Endothelial cell of umbilical vein (primary cell): Measurements from ENCODE around the gene KCNMB2.
A peak's percentile ranks its signal among the peaks of the same experiment; 100 is the strongest.

Experiments used
- FOS ChIP-seq: IDR thresholded peaks from 2 replicates; pipeline ENCODE4 v1.6.1; 2011; ENCODE audit warnings: mild to moderate bottlenecking, low read length, moderate library complexity, borderline replicate concordance; ENCODE audit not compliant: insufficient read depth
- JUN ChIP-seq: IDR thresholded peaks from 2 replicates; pipeline ENCODE4 v1.6.1; 2011; ENCODE audit warnings: borderline replicate concordance, low read depth; ENCODE audit not compliant: insufficient read length, insufficient read depth
- MAX ChIP-seq: IDR thresholded peaks from 2 replicates; pipeline ENCODE4 v1.6.1; 2011; ENCODE audit not compliant: insufficient read depth, insufficient read length
- POLR2A ChIP-seq: IDR thresholded peaks from 2 replicates; pipeline ENCODE4 v1.6.1; 2012; ENCODE audit warnings: low read depth, mild to moderate bottlenecking, control low read depth, low read length
- TF ChIP-seq, protein P1 (sequence below), 2 donors: IDR thresholded peaks; 1 replicate in 1 of 2; 2 replicates in 1 of 2; pipeline ENCODE4 v1.5.1; 2011; ENCODE audit warnings: low read length in 2 of 2, mild to moderate bottlenecking in 2 of 2, moderate library complexity in 2 of 2, control low read depth in 1 of 2, inconsistent platforms in 1 of 2, low read depth in 1 of 2; ENCODE audit not compliant: insufficient read depth in 1 of 2; ENCODE audit errors: extremely low read depth in 1 of 2

DNA sequence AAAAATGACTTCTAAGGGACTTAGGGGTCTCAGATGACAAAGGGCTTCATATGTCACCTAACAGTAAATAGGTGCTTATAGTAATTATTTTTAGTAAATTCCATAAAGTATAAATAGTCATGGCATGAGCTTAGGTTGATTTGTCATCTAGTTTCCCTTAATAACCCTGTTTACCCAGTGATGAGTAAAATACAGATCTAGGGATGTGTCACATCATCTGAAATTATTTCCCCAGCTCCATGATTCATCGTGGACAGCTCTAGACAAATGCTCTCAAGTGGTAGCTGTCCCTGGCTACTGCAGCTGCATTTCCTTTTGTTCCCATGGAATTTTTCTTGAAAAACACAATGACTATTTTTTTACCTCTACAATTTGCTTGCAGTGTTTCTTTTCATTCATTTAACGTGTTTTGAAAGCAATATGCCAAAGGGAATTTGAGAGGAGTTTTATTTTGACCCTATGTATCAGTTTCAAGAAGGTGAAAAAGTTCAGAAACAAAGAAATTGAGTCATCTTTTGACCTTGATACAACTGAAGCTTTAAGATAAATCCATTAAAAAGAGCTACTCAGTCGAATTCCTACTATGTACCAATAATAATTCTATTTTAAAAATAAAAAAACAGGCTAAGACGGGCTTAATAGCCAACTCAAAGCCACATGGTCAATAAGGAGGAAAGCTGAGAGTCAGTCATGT lies 241.6 kb downstream of the KCNMB2 start:
- TF ChIP-seq, protein P1, sequence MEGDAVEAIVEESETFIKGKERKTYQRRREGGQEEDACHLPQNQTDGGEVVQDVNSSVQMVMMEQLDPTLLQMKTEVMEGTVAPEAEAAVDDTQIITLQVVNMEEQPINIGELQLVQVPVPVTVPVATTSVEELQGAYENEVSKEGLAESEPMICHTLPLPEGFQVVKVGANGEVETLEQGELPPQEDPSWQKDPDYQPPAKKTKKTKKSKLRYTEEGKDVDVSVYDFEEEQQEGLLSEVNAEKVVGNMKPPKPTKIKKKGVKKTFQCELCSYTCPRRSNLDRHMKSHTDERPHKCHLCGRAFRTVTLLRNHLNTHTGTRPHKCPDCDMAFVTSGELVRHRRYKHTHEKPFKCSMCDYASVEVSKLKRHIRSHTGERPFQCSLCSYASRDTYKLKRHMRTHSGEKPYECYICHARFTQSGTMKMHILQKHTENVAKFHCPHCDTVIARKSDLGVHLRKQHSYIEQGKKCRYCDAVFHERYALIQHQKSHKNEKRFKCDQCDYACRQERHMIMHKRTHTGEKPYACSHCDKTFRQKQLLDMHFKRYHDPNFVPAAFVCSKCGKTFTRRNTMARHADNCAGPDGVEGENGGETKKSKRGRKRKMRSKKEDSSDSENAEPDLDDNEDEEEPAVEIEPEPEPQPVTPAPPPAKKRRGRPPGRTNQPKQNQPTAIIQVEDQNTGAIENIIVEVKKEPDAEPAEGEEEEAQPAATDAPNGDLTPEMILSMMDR (IDR thresholded peaks at IDR 0.05; ENCODE audit: extremely low read depth in 1 of 2, insufficient read depth in 1 of 2, low read depth in 1 of 2, low read length in 2 of 2) = no peak
- TF ChIP-seq POLR2A (no peak), FOS (peak; percentile 13), MAX (no peak), JUN (no peak)
